ENCODE data around the gene CHPF.

The CHPF gene

DNA sequence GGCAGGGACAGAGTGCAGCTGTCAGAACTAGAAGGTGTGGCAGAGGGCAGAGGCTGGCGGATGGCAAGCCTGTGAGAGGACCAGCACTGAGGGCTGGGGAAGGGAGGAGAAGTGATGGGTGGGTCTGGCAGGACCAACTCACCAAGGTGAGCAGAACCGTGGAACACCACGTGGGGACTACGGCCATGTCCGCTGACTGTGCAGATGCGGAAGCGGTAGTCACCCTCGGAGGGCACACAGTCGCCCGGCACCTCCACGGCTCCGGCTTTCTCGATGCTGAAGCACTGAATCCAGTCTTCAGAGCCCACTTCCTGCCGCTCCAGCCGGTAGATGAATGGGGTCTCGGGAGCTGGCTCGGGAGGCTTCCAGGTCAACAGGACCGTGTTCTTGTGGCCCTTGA, 23.5 kb upstream of the CHPF start:
- no peak for DNase-seq

DNA sequence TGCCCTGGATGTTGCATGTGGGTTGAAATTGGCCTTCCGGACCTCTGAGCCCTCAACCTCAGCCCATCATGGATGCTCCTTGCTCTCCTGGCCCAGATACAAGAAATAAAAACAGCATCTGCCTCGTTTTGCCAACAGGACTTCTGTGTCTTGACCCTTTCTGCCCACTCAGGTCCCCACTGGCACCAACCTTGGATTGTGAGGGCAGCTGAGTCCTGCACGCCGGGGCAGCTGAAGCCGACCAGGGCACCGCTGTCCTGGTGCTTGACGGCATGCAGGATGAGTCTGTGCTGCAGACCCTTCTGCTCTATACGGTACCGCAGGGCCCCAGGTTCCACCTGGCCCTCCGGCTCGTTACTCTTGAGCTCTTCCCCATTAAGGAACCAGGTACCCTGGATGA, 23.0 kb upstream of the CHPF start:
- no peak for DNase-seq

DNA sequence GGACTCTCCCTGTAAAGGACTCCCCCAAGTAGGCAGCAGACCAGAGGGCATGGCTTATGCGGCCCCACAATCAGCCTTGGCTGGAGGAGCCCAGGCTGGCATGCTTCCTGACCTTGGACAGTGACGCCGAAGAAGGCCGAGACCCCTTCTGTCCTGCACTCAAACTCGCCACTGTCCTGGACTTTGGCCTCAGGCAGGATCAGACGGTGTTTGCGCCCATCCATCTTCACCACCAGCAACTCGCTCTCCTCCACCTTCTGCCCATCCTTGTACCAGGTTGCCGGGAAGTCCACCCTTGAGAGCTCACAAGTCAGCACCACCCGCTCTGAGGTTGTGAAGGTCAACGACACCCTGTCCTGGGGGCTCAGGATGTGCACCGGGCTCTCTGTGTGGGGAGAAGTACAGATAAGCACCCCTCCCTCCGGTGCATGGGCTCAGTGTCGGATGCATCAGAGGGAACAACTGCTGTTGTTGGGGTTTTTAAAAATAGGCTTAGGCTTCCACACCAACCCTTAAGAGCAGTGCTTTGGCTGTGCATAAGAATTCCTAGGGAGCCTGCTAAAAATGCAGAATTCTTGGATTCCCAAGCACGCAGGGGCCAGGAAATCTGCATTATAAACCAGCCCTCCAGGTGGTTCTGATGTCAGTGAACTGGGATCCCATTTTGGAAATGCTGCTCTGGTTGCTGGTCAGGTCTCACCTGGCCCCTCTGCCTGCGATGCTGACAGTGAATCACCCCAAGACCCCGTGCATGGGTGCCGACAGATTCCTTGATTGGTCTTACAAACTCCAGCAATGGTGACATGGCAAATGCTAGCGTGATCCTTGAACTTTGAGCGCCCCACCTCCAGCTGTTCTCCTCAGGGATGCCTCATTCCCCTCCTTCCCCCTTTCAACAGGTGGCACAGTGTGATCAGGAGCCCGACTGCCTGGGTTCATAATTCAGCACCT, 21.8 kb upstream of the CHPF start:
- DNase-seq, result no peak

DNA sequence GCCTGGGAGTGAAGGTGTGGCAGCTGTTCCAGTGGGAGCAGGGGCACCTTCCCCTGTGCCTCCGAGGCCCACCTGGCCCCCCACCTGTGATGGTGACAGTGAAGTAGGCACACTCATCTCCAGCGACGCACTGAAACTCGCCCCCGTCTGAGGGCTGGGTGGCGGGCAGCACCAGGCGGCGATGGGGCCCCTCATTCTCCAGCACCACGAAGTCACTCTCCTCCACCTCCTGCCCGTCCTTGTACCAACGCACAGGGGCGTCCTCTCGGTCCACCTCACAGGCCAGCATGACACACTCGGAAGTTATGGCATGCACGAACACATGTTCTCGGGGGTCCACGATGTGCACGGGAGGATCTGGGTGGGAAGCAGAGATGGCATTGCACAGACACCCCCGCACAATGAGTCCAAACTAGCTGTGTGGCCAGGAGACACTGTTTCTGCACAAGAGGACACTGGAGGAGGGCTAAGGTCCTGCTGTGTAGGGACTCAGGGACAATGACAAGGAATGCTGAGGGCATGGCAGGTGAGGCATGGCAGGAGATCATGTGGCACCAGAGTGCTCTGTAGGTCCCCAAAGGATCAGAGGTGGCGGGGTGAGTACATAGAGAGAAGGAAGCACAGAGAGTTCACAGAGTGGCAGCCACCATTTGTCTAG, 19.8 kb upstream of the CHPF start:
- no peak for DNase-seq

DNA sequence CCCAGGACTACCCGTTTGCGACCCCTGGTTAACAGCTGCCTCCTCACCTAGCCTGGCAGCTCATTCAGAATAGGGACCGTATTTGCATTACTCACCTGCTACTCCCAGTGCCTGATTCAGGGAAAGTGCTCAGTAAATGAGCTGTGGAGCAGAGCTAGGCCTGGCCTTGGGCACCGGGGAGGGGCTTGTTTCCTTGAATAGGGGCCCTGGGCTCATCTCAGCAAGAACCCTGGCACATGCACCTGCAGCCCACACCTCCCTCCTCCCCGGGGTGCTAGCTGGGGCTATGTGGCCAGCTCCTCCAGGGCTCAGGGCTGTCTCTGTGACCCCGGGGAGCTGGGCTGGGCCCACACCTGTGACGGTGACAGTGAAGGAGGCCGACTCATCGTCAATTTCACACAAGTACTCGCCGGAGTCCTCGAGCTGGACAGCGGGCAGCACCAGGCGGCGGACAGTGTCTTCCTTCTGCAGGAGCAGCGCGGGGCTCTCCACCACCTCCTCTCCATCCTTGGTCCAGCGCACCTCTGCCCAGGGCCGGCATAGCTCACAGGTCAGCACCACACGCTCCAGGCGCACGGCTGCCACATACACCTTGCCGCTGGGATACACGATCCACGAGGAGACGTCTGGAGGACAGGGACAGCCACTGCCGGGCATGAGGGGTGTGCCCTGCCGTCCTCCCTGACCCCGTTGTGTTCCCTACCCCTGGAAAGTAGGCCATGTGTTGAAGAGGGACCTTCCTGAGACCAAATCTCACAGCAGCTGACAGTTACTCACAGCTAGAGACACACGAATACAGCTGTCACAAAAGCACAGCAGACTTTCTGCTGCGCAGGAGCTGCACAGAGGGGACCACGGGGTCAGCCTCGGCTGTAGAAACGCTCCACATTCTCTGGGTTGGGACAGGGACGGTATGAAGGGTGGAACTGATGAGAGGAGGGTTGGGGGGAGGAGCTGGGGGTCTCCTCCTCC, 18.7 kb upstream of the CHPF start:
- no peak for DNase-seq

DNA sequence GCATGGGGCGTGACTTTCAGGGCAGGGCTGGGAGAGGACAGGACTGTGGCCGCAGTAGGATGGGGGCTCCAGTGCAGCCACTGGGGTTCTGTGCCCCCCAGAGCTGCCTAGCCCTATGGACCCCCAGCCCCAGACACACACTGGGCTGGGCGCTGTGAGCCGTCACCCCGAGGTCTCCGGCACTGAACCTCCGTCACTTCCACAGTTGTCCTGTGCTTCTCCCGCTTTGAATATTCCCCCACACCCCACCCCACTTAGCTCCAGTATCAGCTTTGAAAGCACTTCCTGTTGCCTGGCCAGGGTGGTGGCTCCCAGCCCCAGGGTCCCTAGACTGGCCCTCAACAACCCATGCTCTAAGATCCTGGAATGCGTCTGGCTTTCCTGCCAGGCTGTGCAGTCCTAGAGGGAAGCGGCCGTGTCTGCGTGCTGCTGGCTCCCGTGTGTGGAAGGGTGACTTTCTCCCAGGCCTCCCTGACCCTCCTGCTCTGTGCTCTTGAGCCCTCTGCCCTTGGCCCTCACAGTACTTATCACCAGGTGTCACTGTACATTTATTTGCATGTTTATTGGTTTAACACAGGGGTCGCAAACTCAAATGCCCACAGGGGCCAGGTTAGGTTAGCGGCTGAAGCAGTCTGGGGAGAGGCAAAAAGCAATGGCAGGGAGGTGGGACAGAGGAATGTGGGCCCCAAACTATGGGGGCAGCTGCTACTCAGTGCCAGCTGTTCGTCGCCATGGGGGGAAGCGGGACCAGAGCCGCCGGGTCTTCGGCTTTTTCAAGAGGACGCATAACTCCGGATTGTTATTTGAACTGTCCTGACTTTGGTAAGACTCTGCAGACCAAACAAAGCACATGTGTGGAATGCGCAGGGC, 17.8 kb upstream of the CHPF start:
- DNase-seq, result no peak

DNA sequence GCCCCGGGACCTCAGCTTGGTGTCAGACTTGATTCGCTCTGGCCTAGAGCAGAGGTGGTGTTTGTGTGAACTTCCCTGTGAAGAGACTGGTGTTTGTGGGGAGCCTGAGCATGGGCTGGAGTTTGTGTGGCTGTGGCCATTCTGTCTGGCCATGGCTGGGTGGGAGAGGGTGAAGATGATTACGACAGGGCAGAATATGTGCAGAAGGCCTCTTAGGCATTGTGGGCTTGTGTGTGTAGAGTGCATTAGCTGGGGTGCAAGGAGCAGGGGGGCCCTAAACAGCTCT, 17.2 kb upstream of the CHPF start:
- no peak for DNase-seq

DNA sequence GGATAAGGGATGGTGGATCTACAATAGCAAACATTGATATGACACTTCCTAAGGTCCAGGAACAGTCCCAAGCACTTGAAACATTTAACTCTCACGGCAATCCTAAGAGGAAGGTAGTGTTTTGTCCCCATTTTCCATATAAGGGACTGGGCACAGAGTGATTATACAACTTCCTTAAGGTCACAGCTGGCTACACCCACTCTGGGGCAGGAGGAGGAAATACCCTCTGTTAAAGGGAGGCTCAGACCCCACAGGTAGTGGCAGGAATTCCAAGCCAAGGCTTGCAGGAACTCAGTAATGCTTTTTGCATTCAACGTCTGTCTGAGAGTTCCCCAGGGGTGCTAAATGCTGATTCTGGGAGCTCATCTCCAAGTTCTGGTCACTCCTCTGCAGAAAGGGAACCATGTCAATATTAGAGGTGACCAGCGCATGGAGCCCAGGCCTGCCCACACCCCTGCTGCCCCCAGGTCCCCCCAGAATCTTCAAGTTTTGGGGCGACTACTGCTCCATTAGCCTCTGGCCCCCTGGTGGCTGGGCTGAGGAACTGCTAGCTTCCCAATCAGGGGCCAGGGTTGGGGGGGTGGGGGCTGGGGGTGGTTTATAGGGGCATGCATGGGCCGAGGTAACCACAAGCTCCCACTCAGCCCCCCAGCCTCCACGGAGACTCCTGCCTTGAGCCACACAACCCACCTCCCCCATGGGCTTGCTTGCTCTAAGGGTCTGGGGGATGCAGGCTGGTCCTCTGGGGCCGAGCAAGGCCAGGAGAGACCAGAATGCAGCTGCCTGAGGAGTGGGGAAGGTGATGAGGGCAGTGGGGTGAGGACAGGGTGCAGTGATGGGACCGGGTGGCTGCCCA, 16.7 kb upstream of the CHPF start:
- no peak for DNase-seq

DNA sequence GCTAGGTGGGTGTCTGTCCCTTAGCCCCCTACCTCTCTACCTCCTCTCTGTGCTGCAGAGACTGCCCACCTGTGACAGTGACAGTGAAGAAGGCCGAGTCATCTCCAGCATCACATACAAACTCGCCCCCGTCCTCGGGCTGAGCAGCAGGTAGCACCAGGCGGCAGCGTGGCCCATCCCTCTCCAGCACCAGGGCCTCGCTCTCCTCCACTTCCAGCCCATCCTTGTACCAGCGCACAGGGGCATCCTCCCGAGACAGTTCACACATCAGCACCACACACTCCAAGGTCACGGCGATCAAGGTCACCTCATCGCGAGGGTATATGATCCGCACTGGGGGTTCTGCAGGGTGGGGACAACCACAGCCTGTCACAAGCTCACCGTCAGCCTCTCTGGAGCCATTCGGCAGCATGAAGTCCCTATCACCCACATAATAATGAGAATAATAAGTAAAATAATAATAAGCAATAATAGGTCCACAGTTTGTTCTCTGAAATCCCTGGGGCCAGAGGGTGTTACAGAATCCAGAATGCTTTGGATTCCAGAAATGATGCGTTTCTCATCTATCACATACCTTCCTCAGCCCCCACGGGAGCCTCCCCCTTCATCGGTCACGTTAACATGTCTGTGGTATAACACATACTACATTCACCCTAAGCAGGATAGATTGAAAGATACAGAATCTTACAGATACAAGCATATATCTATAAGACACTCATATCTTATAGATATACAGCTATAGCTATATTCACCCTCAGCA, 15.7 kb upstream of the CHPF start:
- DNase-seq, result no peak

DNA sequence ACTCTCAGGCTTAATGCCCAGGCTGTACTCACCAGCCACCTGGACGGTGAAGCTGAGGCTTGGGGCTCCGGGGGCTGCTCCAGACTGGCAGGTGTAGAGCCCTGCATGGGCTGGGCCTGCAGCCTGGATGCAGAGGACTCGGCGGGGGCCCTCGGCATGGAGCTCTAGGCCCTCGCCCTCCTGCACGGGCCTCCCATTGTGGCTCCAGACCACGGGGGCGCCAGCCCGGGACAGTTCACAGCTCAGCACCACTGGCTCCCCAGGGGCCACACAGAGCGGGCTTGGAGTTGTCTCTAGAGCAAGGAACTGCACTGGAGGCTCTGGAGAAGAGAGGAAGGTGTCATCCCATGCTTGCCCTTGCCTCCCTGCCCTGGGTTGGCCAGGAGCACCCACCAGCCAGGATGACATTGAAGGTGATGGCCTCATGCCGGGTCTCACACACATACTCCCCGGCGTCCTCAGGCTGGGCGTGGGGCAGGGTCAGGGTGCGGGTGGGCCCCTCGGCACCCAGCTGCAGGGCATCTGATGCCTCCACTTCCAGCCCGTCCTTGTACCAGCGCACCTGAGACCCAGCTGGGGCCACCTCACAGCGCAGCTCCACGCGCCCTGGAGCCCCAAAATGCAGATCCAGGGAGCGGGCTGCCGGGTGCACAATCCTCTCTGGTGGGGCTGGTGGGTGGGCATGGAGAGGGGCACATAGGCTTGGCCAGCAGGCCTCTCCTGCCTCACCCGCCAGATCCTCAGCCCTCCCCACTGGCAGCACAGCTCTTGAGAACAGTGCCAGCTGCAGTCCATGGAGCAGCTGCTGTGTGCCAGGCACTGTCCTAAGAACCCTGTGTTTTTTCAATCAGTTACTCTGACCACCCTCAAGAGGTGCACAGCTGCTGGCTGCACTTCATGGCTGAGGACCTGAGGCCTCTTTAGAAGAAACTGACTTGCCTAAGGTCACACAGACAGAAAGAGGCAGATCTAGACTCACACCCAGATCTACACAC, 14.5 kb upstream of the CHPF start:
- DNase-seq, result no peak

DNA sequence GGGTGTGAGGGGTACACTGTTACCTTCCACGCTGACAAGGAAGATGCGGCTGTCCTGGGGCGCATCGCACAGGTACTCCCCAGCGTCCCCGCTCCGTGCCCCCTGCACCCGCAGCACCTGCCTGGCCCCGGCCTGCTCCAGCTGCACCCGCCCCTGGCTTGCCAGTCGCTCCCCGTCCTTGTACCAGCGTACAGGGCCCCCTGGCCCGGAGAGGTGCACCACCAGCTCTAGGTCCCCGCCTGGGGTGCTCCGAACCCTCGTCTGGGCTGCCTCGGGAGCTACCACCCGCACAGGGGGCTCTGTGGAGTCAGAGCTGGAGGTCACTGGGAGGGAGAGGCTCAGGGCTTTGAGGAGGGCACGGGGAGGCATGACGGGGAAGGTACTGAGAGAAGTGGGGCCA, 13.7 kb upstream of the CHPF start:
- DNase-seq, result no peak

DNA sequence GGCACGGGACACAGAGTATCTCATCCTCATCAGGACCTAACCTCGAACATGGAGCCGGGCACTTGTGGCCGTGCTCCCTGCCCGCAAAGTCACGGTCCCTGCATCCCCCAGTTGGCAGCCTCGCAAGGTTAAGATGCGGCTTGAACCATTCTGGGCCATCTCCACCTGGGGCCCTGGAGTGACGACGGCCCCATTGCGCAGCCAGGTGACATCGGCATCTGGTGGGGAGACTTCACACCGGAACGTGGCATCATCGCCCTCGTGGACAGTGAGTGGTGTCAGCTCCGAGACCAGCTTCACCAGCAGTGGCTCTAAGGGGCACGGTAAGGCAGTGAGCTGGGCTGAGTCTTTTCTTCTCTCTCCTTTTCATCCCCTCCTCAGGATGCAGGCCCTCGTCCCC, 12.8 kb upstream of the CHPF start:
- no peak for DNase-seq

DNA sequence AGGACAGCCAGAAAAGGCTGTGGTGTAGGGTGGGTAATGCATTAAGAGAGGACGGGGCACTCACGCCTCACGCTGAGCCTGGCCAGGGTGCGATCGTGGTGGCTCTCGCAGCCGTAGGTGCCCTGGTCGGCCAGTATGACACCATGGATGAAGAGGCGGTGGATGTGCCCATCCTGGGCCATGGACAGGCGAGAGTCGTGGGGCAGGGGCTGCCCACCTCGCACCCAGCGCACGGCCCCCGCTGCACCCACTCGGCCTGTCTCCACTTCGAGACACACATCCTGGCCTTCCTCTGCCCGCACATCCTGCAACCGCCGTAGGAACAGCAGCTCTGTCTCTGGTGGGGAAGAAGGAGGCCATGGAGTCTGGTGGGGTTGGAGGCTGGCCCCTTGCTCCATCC, 12.3 kb upstream of the CHPF start:
- DNase-seq, result no peak

DNA sequence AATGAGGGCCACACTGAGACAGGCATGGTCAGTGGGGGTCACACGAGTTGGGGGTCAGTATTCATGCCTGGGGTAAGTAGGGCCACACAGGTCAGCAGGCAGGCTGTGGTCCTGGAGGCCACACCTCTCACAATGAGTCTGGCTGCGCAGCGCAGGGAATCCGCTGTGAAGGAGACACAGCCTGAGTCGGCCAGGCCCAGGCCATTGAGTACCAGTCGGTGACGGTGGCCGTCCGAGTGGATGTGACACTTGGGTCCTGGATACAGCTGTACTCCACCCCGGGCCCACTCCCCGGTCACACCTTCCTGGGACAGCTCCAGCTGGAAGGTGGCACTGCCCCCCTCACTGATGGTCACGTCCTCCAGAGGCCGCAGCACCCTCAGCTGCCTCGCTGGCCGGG, 10.7 kb upstream of the CHPF start:
- DNase-seq, result no peak

DNA sequence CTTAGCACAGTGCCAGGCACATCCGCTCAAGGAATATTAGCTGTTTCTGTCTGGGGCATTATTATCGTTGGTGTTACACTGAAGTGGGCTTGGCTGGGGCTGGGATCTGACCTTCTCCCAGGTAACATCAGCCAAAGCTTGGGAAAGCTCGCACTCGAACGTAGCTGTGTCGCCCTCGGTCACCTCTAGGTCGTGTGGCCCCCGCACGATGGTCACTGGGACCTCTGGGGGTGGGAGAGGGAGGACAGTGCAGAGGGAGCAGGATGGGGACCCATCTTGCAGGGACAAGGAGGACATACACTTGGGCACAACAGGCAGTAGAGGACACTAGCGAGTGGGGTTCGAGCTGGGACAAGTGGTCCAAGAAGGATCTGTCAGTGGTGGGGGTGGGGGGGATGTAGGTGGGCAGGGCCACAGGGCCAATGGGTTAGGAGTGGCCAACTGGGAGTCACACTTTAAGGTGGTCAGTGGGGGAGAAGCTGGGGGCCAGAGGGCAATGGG, 9.9 kb upstream of the CHPF start:
- DNase-seq, result no peak

DNA sequence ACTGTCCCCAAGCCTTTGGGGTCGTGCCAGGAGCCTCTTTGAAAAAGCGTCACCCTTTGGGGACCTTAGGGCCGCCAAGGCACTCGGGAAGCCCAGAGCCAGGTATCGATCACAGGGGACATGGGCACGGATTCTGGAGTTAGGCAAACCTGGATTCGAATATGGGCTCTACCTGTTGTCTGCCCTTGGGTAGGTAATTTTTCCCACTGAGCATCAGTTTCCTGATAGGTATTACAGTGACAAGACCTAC, 9.5 kb upstream of the CHPF start:
- DNase-seq, result no peak

DNA sequence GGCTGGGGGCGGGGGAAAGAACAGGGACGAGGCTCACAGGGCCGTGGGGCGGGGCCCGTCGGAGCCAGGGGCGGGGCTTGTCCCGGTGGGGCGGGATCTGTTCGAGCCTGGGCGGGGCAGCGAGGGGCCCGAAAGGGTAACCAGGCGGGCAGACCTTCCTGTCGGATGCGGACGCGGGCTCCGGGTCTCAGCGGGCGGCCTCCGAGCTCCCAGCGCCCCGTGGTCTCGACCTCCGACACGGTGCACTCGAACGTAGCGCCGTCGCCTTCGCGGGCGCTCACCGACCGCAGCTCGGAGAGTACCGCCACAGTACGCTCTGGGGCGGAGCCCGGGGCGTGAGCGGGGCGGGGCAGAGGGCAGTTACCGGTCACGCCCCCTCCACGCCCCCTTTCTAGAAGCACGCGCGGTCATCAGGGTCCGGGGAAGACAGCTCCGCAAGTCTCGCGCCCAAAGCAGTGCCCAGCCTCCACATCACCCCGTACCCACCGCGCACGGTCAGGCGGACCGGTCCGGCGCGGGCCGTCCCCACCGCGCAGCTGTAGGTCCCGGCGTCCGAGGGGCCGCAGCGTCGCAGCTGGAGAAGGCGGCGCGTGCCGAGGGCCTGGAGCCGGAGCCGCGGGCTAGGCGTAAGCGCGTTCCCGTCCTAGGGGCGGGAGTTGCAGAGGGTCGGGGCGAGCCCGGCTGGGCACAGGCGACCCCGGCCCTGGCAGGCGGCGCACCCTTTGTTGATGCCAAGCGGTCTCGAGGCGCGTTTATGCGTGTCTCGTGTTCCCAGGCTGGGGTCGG, 9.0 kb upstream of the CHPF start:
- DNase-seq, result peak; percentile 13 to 92 (median 80)
